PC-3 (cell line): Measurements from ENCODE around the gene PTH1R. TPM values are rescaled to one million over a fixed set of nuclear protein-coding genes. Genes with fewer than 3 reads are reported as not detected.

Source experiments
- ATAC-seq: fragments of 200-7000 bp; cut with Tn5 transposase; 2 replicates; pipeline ENCODE4 v1.9.1; 2020; ENCODE audit warnings: mild to moderate bottlenecking, moderate library complexity
- BruUV-seq: library from RNA; stranded (reverse); fragments of 400-500 nt; replicated peaks from 2 replicates; lab custom pipeline; 2021; lab: Mats Ljungman, UMichigan
- CTCF ChIA-PET: fragments of 300-600 bp; sonication (Branson Sonifier 250); formaldehyde crosslinking; loops from one replicate; lab custom pipeline; 2022; ENCODE audit warnings: antibody characterized with exemption; lab: Charles Lee
- POLR2A ChIA-PET: fragments of 300-600 bp; sonication (Branson Sonifier 250); formaldehyde crosslinking; loops from one replicate; lab custom pipeline; 2022; ENCODE audit warnings: antibody characterized with exemption; ENCODE audit not compliant: unreplicated experiment; lab: Charles Lee
- DNase-seq: peaks from one replicate; pipeline ENCODE4 v3.0.0-alpha.2; 2015
- H2AFZ ChIP-seq: fragments of 300-600 bp; sonication (generic); 2 replicates; pipeline ENCODE4 v1.6.0; 2016; ENCODE audit warnings: antibody characterized with exemption, low read length
- H3F3A ChIP-seq: fragments of 300-600 bp; sonication (generic); one replicate; pipeline ENCODE4 v1.6.0; 2017; ENCODE audit warnings: antibody characterized with exemption, low read length, control low read depth, mild to moderate bottlenecking; ENCODE audit not compliant: unreplicated experiment
- H3K27ac ChIP-seq: fragments of 300-600 bp; sonication (generic); 2 replicates; pipeline ENCODE4 v1.5.1; 2016; ENCODE audit warnings: mild to moderate bottlenecking, low read length
- H3K27me3 ChIP-seq: fragments of 300-600 bp; sonication (generic); 2 replicates; pipeline ENCODE4 v1.6.1; 2016; ENCODE audit warnings: low read length, mixed read lengths
- H3K36me3 ChIP-seq: fragments of 300-600 bp; sonication (generic); 2 replicates; pipeline ENCODE4 v1.6.1; 2016; ENCODE audit warnings: low read depth, mixed run types, low read length, mixed read lengths
- H3K4me1 ChIP-seq: fragments of 300-600 bp; sonication (generic); 2 replicates; pipeline ENCODE4 v1.5.1; 2016; ENCODE audit warnings: low read length; ENCODE audit not compliant: insufficient read depth
- H3K4me2 ChIP-seq: fragments of 300-600 bp; sonication (generic); 2 replicates; pipeline ENCODE4 v1.6.0; 2016; ENCODE audit warnings: low read length
- H3K4me3 ChIP-seq: fragments of 300-600 bp; sonication (generic); 2 replicates; pipeline ENCODE4 v1.5.1; 2016; ENCODE audit warnings: mild to moderate bottlenecking, low read length, mixed read lengths
- H3K79me2 ChIP-seq: fragments of 300-600 bp; sonication (generic); 2 replicates; pipeline ENCODE4 v1.6.1; 2017; ENCODE audit warnings: low read length, mixed read lengths
- H3K9ac ChIP-seq: fragments of 300-600 bp; sonication (generic); 2 replicates; pipeline ENCODE4 v1.6.0; 2016; ENCODE audit warnings: mild to moderate bottlenecking, low read length
- H3K9me2 ChIP-seq: fragments of 300-600 bp; sonication (generic); replicated peaks from 2 replicates; pipeline ENCODE4 v1.6.1; 2016; ENCODE audit warnings: mixed run types, low read length, mixed read lengths
- H3K9me3 ChIP-seq: fragments of 300-600 bp; sonication (generic); 2 replicates; pipeline ENCODE4 v1.6.1; 2016; ENCODE audit warnings: low read length, mixed read lengths
- H4K20me1 ChIP-seq: fragments of 300-600 bp; sonication (generic); 2 replicates; pipeline ENCODE4 v1.6.1; 2016; ENCODE audit warnings: low read length, mixed read lengths
- CTCF ChIP-seq: fragments of 300-600 bp; sonication (generic); conservative IDR thresholded peaks from 2 replicates; pipeline ENCODE4 v1.5.1; 2017; ENCODE audit warnings: antibody characterized with exemption, low read depth, mild to moderate bottlenecking, low read length
- EZH2 ChIP-seq: fragments of 300-600 bp; sonication (generic); IDR thresholded peaks from one replicate; pipeline ENCODE4 v1.6.1; 2017; ENCODE audit warnings: antibody characterized with exemption, mild to moderate bottlenecking, low read length; ENCODE audit not compliant: unreplicated experiment
- EZH2phosphoT487 ChIP-seq: fragments of 300-600 bp; sonication (generic); IDR thresholded peaks from 2 replicates; pipeline ENCODE4 v1.6.1; 2018; ENCODE audit warnings: mild to moderate bottlenecking, antibody characterized with exemption, low read length, borderline replicate concordance
- intact Hi-C: fragments of 100-400 bp; cut with micrococcal nuclease; formaldehyde crosslinking; loops from 2 replicates; pipeline ENCODE4 v1.9.0; 2023
- total RNA-seq: library from RNA; depleted of rRNA; stranded (reverse); fragments of >200 nt; gene quantifications from 2 replicates; pipeline ENCODE4 v1.2.3, GENCODE V29; 2014

PTH1R gene
- total RNA-seq, 1 experiment from 2014 or later, result not detected

- intact Hi-C loops, result loop anchor here (1.0 to 2.0 kb wide), 2 partner anchors 29 to 42 kb away; no protein-coding TSS in a partner anchor
- Histone ChIP-seq H3K27me3 (no peaks in the 10 kb centered on the region), H3K9ac (no peak overlapping the region), H3K36me3 (no peaks in the 10 kb centered on the region), H3F3A (no peaks in the 10 kb centered on the region), H2AFZ (no peak overlapping the region), H3K4me3 (no peak overlapping the region), H3K4me1 (no peaks in the 10 kb centered on the region), H3K27ac (no peak overlapping the region), H3K4me2 (no peak overlapping the region), H3K79me2 (no peaks in the 10 kb centered on the region), H4K20me1 (no peaks in the 10 kb centered on the region), H3K9me2 (no peaks in the 10 kb centered on the region), H3K9me3 (no peaks in the 10 kb centered on the region)
- ChIA-PET CTCF (no interaction called here), POLR2A (no interaction called here)
- no peak for DNase-seq
- TF ChIP-seq EZH2phosphoT487, result no peak
- TF ChIP-seq CTCF, result no peak
- TF ChIP-seq EZH2, result no peak
- ATAC-seq, result no peak
- BruUV-seq, result no TSS peak
Measured at GRCh38 chr3:46866032-46866595, 11.4 kb upstream of the PTH1R start.

- Histone ChIP-seq H3F3A (no peaks in the 10 kb centered on the region), H2AFZ (no peak overlapping the region), H3K36me3 (no peaks in the 10 kb centered on the region), H3K9me3 (no peaks in the 10 kb centered on the region), H3K9me2 (no peaks in the 10 kb centered on the region), H3K4me1 (no peaks in the 10 kb centered on the region), H3K9ac (no peak overlapping the region), H3K4me2 (no peak overlapping the region), H4K20me1 (no peaks in the 10 kb centered on the region), H3K27me3 (no peaks in the 10 kb centered on the region), H3K4me3 (no peak overlapping the region), H3K79me2 (no peaks in the 10 kb centered on the region), H3K27ac (no peak overlapping the region)
- intact Hi-C loops, result loop anchor here (1.0 to 2.0 kb wide), 2 partner anchors 28 to 41 kb away; no protein-coding TSS in a partner anchor
- peak; percentile 74 for DNase-seq
- ChIA-PET POLR2A (no interaction called here), CTCF (no interaction called here)
- peak; percentile 70 for ATAC-seq
- TF ChIP-seq CTCF (peak; percentile 94), EZH2phosphoT487 (no peak), EZH2 (no peak)
- BruUV-seq, result no TSS peak
Measured at GRCh38 chr3:46866720-46867549, 10.6 kb upstream of the PTH1R start.

- Histone ChIP-seq H3K9me3 (no peaks in the 10 kb centered on the region), H3K27me3 (no peaks in the 10 kb centered on the region), H3K36me3 (no peaks in the 10 kb centered on the region), H3F3A (no peaks in the 10 kb centered on the region), H3K4me1 (no peaks in the 10 kb centered on the region), H4K20me1 (no peaks in the 10 kb centered on the region), H3K4me3 (no peak overlapping the region), H3K9me2 (no peaks in the 10 kb centered on the region), H3K4me2 (no peak overlapping the region), H2AFZ (no peak overlapping the region), H3K79me2 (no peaks in the 10 kb centered on the region), H3K9ac (no peak overlapping the region), H3K27ac (no peak overlapping the region)
- intact Hi-C loops, result loop anchor here (2.0 kb wide), 1 partner anchor 27 kb away; no protein-coding TSS in a partner anchor
- POLR2A ChIA-PET, result no interaction called here
- no TSS peak for BruUV-seq
- no peak for TF ChIP-seq EZH2
- TF ChIP-seq EZH2phosphoT487, result no peak
- TF ChIP-seq CTCF, result no peak
- DNase-seq (no peak), ATAC-seq (no peak)
- CTCF ChIA-PET, result no interaction called here
Measured at GRCh38 chr3:46867550-46867898, 10.0 kb upstream of the PTH1R start.
